Measurements from ENCODE around the gene THUMPD2.

GRCh38 chr2:39782591-39782990 is 3.5 kb upstream of the THUMPD2 start:
- TF ChIP-seq POLR2AphosphoS5 (IDR thresholded peaks at IDR 0.05; ENCODE audit: borderline replicate concordance, low read depth, low read length) (no peak), EZH2 (IDR thresholded peaks at IDR 0.05) (no peak), FOXP2 (optimal IDR thresholded peaks at IDR 0.05; ENCODE audit: control extremely low read depth, extremely low read length, insufficient read depth) (no peak)

Data from SK-N-MC (cell line).